ENCODE results near the gene HRAS.

HRAS gene

DNA sequence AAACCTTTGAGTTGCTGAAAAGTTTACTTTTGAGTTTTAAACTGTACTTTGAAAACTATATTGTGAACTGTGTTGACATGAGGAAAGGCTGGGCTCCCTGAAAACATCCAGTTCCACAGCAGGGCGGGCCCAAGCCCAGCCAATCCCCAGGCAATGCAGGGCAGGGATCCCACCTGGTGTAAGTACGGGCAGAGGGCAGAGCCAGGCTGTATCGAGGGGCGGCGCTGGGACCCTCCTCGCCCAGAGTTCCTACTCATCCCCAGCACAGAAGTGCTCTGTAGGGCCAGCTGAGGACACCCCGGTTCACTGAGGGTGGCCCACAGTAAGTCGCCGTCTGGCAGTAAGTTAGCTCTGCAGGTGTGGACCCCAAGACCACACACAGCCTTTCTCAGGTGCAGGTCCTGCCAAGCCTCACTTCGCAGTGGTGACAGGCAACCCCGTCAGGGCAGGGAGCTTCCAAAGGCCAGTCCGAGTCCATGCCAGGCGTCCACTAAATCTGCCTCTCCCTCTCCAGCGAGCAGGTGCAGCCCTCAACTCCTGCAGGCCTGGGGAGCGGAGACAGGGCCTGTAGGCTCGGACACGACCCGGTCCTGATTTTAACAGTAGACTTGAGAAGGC, 31.7 kb upstream of the HRAS start:
- DNase-seq: no peak

DNA sequence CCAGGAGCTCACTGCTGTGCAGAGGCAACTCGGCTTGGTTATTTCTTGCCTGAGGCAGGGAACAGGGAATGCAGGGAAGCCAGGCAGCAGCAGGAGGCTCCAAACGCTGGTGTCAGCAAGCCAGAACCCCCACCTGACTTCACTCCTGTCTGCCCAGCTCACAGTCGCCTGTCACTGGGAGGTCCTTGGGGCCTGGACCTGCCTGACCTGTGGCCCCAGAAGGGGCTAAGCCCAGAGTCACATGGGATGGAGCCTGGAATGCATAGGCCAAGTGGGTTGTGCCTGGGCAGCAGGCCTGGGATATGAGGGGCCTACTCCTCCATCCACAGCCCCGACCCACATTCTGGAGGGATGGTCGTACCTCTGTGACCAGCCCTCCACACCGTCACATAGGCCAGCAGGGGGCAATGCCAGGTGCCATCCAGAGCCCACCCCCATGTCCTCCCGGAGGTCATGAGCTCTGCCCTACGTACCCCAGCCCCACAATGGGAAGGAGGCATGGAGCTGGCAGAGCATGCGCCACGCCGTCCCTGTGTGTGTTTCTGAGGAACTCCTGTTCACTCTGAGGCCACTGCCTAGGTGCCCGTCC, 30.6 kb upstream of the HRAS start:
- no peak for DNase-seq

DNA sequence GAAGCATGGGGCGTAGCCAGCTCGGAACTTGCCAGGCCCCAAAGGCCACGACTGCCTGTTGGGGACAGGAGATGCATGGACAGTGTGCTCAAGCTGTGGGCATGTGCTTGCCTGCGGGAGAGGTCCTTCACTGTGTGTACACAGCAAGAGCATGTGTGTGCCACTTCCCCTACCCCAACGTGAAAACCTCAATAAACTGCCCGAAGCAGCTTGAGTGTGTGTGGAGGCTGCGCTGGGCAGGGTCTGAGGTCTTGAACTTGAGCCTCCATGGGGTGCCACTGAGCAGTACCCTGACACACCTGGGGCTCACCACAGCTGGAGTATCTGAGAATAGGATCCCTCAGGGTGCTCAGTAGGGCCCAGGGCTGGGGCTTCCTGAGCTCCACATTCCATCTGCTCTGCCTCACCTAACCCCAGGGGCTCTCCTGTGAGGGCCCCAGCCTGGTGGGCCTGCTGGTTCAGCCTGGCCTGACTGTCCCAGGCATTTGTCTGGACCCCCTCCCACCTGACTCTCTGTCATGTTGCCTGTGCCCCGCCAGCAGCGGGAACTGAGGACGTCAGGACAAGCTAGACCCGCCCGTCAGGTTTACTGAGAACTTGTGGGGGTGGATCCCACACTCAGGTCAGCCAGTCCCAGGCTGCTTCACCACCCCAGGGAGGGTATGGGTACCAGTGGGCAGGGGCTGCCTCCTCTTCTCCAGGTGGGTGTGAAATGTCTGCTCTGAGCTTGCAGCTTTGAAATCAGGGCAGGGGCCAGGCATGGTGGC, 28.6 kb upstream of the HRAS start:
- no peak for DNase-seq

DNA sequence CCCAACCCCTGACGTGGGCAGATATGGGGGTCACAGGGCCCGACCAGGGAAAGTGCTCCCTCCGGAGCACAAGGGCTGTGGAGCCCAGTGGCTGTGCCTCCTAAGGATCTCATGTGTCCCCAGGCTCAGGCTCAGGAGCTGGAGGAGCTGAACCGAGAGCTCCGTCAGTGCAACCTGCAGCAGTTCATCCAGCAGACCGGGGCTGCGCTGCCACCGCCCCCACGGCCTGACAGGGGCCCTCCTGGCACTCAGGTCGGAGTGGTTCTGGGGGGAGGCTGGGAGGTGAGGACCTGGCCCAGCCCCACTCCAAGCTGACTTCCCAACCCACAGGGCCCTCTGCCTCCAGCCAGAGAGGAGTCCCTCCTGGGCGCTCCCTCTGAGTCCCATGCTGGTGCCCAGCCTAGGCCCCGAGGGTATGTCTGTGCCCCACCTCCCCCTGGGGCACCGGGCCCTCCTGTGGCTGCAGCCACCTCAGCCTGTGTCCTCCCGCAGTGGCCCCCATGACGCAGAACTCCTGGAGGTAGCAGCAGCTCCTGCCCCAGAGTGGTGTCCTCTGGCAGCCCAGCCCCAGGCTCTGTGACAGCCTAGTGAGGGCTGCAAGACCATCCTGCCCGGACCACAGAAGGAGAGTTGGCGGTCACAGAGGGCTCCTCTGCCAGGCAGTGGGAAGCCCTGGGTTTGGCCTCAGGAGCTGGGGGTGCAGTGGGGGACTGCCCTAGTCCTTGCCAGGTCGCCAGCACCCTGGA, 27.9 kb upstream of the HRAS start:
- DNase-seq: no peak

DNA sequence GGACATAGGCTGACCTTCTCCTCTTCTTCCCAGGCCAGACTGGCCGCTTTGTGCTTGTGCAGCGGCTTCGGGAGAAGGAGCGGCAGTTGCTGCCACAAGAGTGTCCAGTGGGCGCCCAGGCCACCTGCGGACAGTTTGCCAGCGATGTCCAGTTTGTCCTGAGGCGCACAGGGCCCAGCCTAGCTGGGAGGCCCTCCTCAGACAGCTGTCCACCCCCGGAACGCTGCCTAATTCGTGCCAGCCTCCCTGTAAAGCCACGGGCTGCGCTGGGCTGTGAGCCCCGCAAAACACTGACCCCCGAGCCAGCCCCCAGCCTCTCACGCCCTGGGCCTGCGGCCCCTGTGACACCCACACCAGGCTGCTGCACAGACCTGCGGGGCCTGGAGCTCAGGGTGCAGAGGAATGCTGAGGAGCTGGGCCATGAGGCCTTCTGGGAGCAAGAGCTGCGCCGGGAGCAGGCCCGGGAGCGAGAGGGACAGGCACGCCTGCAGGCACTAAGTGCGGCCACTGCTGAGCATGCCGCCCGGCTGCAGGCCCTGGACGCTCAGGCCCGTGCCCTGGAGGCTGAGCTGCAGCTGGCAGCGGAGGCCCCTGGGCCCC, 26.8 kb upstream of the HRAS start:
- DNase-seq: no peak

DNA sequence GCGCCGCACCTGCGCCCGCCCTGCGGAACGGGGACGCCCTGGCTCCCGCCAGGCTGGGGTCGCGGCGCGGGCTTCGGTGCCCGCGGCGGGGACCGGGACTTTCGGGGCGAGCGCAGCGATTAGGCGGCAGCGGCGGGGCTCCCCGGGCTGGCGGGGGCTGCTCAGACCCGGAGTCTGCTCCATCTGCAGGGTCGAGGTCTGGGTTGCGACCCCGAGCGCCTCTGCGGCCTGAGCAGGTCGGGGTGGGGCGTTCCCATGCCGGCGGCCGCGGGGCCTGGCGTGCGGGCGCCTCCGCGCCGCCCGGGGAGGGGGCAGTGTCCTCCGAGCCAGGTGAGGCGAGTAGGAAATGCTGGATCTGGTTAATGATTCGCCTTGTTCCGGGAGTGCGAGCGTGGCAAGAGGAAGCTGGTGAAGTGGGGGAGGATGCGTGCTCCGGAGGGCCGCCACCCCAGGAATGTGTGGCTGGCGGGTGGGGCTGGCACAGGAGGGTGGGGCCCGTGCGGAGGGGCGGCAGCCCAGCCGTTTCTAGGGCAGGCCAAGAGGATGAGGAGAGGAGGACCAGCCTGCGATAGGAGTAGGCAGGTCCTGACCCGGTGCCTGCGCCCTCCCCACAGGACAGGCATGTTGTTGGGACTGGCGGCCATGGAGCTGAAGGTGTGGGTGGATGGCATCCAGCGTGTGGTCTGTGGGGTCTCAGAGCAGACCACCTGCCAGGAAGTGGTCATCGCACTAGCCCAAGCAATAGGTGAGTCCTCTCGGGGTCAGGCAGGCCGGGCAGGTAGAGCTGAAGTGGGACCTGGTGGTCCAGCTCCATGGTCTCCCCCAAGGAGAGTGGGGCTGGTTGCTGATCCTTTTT, 26.0 kb upstream of the HRAS start:
- DNase-seq: no peak

DNA sequence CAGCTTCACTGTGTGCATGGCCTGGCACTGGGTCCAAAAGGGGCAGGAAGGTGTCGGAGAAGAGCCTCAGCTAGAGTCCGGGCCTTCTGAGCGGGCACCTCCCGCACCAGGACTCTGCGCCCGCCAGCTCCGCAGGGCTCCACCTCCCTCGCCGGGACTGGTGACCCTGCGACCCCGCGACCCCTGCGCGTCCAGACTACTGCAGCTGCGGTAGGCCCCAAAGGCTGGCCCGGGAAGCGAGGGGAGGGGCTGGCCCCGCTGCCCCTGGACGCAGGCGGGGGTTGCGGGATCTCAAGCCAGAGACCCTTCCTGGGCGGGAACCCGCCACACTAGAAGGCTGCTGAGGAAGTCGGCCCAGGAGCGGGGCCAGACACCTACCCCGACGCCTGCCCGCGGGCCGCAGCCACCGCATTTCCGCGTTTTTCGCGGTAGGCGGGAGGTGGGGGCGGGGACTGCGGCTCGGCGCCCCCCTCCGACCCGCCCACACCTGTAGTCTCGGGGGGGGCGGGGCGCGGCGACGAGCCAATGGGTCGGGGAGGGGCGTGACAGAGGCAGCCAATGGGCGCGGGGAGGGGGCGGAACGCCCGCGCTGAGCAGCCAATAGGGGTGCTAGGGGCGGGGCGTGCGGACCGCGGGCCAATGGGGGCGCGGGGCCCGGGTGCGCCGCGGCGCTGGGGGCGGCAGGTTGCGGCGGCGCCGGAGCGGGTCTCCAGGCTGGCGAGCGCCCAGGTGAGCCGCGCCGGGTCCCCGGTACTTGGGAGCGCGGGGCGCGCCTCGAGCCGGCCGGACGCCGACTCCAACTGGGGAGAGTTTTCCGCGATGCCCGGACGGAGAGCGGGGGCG, 25.1 kb upstream of the HRAS start, which contains the start of the genes LMNTD2 and RASSF7:
LMNTD2 (minus strand) TSS at position 434 of the 843 bp plus-strand sequence; CDS start at position 412, 22 bp downstream.
RASSF7 (plus strand) TSS at position 666 of the 843 bp plus-strand sequence. CDS start 799 bp downstream, outside the sequence.
- DNase-seq: peak; percentile 80

DNA sequence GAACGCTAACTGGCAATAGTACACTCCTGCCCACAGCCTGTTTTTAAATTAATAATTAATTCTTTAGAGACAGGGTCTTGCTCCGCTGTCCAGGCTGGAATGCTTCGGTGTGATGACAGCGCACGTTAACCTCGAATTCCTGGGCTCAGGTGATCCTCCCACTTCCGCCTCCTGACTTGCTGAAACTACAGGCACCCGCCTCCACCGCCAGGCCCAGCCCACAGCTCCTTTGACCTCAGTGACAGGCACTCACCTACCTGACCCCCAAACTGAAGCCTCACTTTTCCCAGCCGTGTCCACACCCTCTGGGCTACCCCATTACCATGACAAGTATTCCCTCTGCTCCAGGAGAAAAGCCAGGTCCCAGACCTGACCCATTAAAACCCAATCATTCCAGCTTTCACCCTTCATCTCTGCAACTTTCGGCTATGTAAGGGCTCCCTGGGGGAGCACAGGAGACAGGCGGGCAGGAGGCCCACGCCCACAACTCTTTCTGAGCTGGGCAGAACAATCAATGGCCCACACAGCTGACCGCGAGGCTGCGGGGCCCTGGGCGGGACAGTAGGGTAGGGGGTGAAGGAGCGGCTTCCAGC, 24.4 kb upstream of the HRAS start:
- no peak for DNase-seq

DNA sequence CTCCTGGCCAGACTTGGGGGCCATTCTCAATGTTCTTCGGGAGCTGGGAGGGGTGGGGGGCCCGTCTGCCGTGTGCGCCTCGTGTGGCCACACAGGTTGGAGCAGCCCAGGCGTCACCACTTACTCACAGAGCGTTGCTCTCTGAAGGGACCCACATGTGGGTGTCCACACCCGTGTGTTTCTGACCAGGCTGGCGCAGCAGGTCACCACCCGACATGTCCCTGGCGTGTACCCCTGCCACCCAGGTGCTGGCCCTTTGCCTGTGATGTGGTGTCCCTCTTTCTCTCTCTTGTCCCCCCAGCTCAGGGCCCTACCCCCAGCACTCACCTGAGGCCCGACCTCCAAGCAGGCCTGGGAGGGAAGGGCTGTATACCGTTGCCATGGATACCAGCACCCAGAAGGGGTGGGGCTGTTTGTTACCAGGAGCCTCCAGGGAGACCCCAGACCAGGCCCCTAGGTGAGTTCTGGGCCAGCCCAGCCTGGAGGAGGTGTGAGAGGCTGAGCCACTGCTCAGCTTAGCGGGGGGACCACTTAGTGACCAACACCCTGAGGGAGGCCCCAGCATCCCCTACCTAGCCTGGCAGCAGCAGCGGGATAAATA, 23.7 kb upstream of the HRAS start:
- DNase-seq: no peak

DNA sequence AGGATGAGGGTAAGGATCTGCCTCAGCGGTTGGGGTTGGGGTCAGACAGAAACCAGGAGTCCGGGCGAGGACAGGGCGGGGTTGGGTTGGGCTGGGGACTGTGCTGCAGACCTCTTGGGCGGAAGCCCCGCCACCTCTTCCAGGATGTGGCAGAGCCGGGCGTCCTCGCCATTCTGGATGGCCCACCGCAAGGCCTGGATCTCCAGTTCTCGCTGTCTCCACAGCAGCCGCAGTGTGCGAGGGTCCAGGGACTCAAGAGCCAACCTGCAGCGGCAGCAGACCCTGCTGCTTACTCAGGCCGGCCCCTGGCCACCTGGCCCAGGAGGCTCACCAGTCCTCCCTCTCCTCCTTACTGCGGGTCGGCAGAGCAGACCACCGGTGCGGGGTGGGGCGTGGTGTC, 23.1 kb upstream of the HRAS start:
- DNase-seq: no peak

DNA sequence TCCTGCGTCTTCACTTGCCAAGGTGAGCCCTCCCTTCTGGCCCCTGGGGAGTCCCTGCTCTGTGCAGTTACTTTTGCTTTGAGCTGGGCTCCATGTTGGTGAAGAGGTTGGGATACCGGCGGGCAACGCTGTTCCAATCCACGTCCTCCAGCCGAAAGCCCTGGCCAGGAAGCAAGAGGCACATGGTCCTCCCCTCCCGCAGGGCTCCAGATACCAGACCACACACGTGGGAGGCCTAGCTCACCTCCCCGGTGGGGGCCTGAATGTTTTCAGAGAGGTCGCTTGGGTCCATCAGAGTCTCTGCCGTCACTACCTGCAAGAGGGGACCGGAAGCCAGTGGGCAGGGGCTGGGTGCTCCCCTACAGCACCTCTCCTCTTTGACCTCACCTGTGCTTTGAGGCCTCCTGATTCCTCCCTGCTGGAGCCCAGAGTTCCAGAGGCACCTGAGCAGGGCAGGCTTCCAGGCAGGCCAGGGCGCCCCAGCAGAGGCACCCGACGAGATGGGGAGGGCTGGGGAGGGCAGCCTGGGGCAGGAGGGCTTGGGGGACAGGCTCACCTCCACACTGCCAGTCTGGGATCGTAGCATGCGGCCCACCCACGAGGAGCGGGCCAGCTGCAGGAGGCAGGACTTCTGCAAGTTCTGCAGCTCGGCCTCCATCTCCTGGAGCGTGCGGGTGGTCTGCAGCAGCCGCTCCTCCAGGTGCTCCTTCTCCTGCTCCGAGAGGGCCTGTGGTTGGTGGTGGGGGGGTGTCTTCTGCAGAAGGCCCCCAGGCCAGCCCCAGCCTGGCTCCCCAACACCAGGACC, 22.2 kb upstream of the HRAS start:
- no peak for DNase-seq

DNA sequence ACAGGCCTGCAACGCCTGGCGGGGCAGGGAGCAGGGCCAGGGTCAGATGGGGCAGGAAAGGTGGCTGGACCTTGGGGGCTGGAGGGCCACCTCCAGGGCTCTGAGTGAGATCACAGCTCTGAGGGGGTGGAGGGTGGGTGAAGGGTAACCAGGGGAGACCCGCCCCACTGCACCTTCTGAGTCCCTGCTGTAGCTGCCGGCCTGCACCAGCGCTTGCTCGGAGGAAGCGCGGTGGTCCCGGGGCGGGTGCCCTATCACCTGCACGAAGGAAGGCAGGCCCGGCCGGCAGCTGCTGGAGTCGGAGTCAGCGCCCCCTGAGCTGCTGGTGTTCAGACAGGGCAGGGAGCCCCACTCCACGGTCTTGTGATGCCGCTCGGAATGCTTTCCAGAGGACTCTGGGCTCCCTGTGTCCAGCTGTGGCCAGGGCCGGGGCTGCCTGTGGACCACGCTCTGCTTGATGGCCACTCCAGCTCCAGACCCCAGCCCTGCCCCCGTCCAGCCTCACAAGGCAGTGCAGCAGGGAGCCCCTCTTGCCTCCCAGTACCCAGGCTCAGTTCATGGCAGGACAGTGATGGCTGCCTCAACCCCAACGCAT, 21.4 kb upstream of the HRAS start:
- no peak for DNase-seq

DNA sequence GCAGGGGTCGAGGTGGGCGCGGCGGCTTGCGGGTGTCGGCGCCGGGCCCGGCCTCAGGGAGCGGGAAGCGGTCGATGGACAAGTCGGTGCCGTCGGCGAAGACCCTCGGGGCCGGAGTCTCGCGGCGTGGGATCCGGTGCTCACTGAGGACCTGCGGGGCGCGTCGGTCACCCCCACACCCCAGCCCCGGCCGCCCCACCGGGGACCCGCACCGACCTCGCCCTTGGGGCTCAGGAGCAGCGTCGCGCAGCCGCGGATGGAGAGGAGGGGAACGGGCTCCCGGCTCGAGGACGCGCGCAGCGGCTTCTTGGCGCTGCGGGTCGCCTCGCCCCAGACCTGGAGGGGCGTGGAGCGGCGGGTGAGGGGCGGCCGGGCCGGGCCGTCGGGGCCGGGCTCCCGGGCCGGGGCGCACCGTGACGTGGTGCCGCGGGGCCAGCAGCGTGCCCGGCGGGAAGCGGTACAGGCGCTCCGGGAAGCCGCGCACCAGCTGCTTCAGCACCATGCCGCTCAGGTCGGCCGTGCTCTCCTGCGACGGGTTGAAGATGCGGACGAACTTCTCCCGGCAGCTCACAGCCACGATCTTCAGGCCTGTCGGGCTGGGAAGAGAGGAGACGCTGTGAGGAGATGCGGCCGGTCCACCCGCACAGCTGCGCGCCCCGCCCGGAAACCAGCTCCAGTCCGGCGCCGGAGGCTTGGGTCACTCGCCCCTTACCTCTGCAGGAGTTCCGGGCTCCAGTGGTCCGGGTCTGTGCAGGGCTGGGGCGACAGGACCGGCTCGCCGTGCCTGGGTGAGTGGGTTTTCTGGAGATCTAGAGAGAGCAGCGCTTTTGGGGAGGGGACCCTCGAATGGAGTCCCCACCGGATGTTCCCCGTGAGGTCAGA, 20.6 kb upstream of the HRAS start:
- no peak for DNase-seq

DNA sequence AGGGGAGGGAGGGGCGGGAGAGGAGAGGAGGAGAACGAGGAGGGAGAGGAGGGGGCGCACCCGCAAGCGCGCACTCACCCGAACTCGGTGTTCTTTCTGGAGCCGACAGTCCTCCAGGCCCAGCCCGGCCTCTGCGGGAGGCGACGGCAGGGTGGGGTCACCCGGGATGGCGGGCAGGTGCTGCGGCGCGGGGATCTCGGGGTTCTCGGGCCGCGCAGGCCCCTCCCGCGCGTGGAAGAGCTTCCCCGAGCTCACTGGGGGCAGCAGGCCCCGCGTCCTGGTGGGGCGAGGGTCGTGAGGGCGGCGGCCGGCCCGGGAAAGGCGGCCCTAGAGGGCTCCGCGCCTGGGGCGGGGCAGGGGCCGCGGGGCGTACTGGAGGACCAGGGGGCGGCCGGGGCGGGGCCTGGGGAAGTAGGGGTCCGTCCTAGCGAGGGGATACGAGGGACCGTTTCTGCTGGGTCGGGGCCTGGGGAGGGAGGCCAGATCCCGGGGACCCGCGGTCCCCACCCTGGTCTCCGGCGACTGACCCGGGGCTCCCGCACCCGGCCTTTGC, 19.9 kb upstream of the HRAS start:
- DNase-seq: no peak

DNA sequence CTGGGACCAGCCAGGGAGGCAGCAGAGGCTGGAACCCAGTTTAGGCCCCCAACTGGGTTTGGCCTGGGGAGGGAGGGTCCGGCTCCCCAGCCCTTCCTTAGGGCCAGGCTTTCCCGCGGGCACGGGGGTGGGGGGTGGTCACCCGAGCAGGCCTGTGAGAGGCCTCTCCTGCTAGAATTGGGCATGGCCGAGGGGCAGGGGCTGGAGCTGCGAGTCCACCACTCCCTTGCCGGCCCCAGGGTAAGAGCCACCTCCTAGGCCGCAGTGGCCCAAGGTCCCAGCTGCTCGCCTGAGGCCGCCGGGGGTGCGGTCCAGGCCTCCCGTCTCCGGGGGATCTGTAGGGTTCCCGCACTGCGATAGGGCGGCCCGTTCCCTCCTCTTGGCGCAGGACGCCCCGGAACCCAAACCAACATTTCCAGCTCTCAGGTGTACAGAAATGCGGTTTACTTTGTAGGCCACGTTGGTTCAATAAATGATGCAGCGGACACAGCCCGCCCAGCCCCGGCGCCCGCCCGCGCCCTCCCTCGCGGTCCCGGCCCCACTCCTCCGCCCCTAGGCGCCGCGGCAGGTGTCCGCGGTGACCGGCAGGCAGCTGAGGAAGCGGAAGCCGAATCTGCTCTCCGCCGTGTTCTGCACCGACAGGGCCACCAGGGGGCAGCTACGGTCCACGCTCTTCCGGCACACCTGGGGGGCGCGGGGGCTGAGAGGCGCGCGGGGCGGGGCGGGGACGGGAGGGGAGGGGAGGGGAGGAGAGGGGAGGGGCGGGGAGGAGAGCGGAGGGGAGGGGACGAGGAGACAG, 19.3 kb upstream of the HRAS start:
- peak; percentile 66 for DNase-seq

DNA sequence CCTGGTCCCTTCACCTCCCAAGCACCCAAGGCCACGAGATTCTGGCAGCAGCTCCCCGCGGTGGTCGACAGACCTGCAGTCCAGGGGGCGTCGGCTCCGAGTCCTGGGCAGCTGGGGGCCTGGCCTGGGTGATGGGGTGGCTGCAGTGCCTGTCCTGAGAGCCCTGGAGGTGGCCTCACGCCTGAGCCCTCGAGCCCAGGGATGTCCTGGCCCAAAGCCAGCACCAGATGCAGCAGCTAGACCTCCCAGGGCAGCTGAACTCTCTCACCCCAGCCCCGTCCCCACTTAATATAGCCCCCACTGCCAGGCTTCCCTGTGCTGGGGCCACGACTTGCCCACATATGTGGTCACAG, 18.6 kb upstream of the HRAS start:
- no peak for DNase-seq
